Adrenal gland (tissue), 12 donors: ENCODE data around the gene EBP. TPM values are rescaled to one million over a fixed set of nuclear protein-coding genes. Genes with fewer than 3 reads are reported as not detected.

Experiments used
- DNase-seq, 7 donors: peaks; one replicate each; pipeline ENCODE4 v3.0.0-alpha.2; 2019 to 2020
- H3K27ac ChIP-seq, 5 donors: fragments of 200-600 bp; sonication (generic) in 4 of 5; 1 replicate in 3 of 5; 2 replicates in 2 of 5; pipeline versions ENCODE4 v1.5.1 to v1.8.0; 2016 to 2020; ENCODE audit warnings: mild to moderate bottlenecking in 1 of 5
- H3K27me3 ChIP-seq: fragments of 200-600 bp; 2 replicates; pipeline ENCODE4 v1.8.0; 2021
- H3K36me3 ChIP-seq, 2 donors: fragments of 200-600 bp; replicated peaks in 1 of 2; 1 replicate in 1 of 2; 2 replicates in 1 of 2; pipeline versions ENCODE4 v1.5.1 to v1.8.0; 2018 to 2022
- H3K4me1 ChIP-seq, 2 donors: fragments of 200-600 bp; replicated peaks in 1 of 2; 1 replicate in 1 of 2; 2 replicates in 1 of 2; pipeline versions ENCODE4 v1.5.1 to v1.8.0; 2018 to 2021
- H3K4me3 ChIP-seq, 4 donors: fragments of 200-600 bp; sonication (generic) in 3 of 4; one replicate each; pipeline ENCODE4 v1.5.1; 2016 to 2018
- H3K9me3 ChIP-seq, 3 donors: fragments of 200-600 bp; sonication (generic) in 1 of 3; replicated peaks in 1 of 3; 1 replicate in 2 of 3; 2 replicates in 1 of 3; pipeline versions ENCODE4 v1.5.1 to v1.8.0; 2016 to 2021
- CTCF ChIP-seq, 6 experiments: fragments of 450-650 bp in 4 of 6; fragments of 200-600 bp in 2 of 6; sonication (generic) in 1 of 6; IDR thresholded peaks; 1 replicate in 5 of 6; 2 replicates in 1 of 6; pipeline versions ENCODE4 v1.5.1 to v1.8.0; 2016 to 2021; ENCODE audit warnings: antibody characterized with exemption in 6 of 6, mild to moderate bottlenecking in 2 of 6, moderate library complexity in 1 of 6
- POLR2A ChIP-seq, 2 donors: fragments of 450-650 bp; IDR thresholded peaks; one replicate each; pipeline ENCODE4 v1.6.1; 2017; ENCODE audit warnings: antibody characterized with exemption in 2 of 2, mild to moderate bottlenecking in 2 of 2, moderate library complexity in 1 of 2
- WGBS, 4 donors: extraction: QIAGEN DNeasy Blood & Tissue Kit in 2 of 4; methylation state at CpG; one replicate each; pipeline versions ENCODE4 v1.1.5 to v1.1.7; 2013 to 2017; 5-methylcytosine and 5-hydroxymethylcytosine counted together
- intact Hi-C, 2 donors: fragments of 100-400 bp; cut with DNase I; formaldehyde crosslinking; loops; one replicate each; pipeline versions ENCODE4 v1.14.1 to v1.15.0; 2022 to 2023
- polyA plus RNA-seq, 3 donors: library from polyadenylated mRNA; stranded (reverse); fragments of 200-250 nt in 2 of 3; fragments of 350-450 nt in 1 of 3; fragmentation: Illumina TruSeq in 1 of 3; extraction: RNeasy Lipid Tissue Mini Kit (QIAGEN cat#74804) in 1 of 3; gene quantifications; one replicate each; pipeline ENCODE4 v1.2.3, GENCODE V29; 2013 to 2014
- total RNA-seq, 9 donors: library from RNA; depleted of rRNA in 4 of 9; stranded (reverse); fragments of >200 nt in 4 of 9; fragments of 120-200 nt in 1 of 9; fragmentation: NEBNext Ultra II Directional in 1 of 9; extraction: Animal tissue kit (Norgen Biotek cat#: 25700) in 1 of 9; gene quantifications; one replicate each; pipeline versions ENCODE4 v1.1.0 to v1.2.4, GENCODE V29; 2013 to 2023
- donor health status: healthy with polysubstance abuse.
- donor health status: Bipolar disorder and iron deficiency.
- donor health status: DM: yes; HTN: yes; CAD: no.
- donor health status: DM: no; HTN: no; CAD: no.
- donor health status: DM: no; HTN: no; CAD: no.
- donor health status: DM: yes; HTN: yes; CAD: no.

Gene EBP
- total and polyA plus RNA-seq, 12 donors = 85.8 to 1,010 (median 156) TPM

- WGBS, 4 donors = 81 to 96% (median 87%) methylated on average over 3 of the region's 3 CpGs
- no peak for TF ChIP-seq CTCF (IDR thresholded peaks at IDR 0.05)
- no peak for TF ChIP-seq POLR2A (IDR thresholded peaks at IDR 0.05)
- DNase-seq = no peak
- H3K27ac ChIP-seq = no peak overlapping the region
- no peaks in the 10 kb centered on the region for H3K9me3 ChIP-seq
- intact Hi-C loops = no loop called here
- no peak overlapping the region for H3K4me3 ChIP-seq
- H3K4me1 ChIP-seq = no peaks in the 10 kb centered on the region
- H3K36me3 ChIP-seq = no peaks in the 10 kb centered on the region
- H3K27me3 ChIP-seq = no peaks in the 10 kb centered on the region
Observed at GRCh38 chrX:48533165-48533564, 11.6 kb downstream of the EBP start.

GRCh38 chrX:48538641-48539344, 17.2 kb downstream of the EBP start:
- WGBS, 4 donors = 75 to 84% (median 83%) methylated on average over 19 to 23 of the region's 23 CpGs
- Histone ChIP-seq H3K9me3 (no peaks in the 10 kb centered on the region), H3K4me3 (peak overlapping the region in 2 of 4 donors; percentile 37 to 58), H3K4me1 (peaks cover 0 to 5% of the 10 kb centered on the region in 2 donors), H3K36me3 (no peaks in the 10 kb centered on the region), H3K27me3 (no peaks in the 10 kb centered on the region), H3K27ac (peak overlapping the region in 4 of 5 donors; percentile 74 to 92 (median 83))
- peak in 1 of 7 donors; percentile 40 for DNase-seq
- TF ChIP-seq CTCF (IDR thresholded peaks at IDR 0.05) (no peak), POLR2A (IDR thresholded peaks at IDR 0.05) (no peak)
- intact Hi-C loops = no loop called here

- peak within 1 kb of the TSS; percentile 9 to 92 (median 77) for H3K27ac ChIP-seq
- H3K4me3 ChIP-seq = peak within 1 kb of the TSS in 2 of 4 donors; percentile 37 to 58
- H3K4me1 ChIP-seq = peaks cover 0 to 5% of the 10 kb centered on the region in 2 donors
- no peaks in the 10 kb centered on the region for H3K27me3 ChIP-seq
- peak; percentile 94 to 99 (median 97) for DNase-seq
- WGBS, 4 donors = 0 to 56% (median 17%) methylated on average over 19 to 57 of the region's 59 CpGs
- peak in 5 of 6 experiments; percentile 23 to 40 (median 31) for TF ChIP-seq CTCF (IDR thresholded peaks at IDR 0.05)
- peak in 1 of 2 donors; percentile 58 for TF ChIP-seq POLR2A (IDR thresholded peaks at IDR 0.05)
- no peaks in the 10 kb centered on the region for H3K36me3 ChIP-seq
- intact Hi-C loops = no loop called here
- no peaks in the 10 kb centered on the region for H3K9me3 ChIP-seq
Observed at GRCh38 chrX:48539345-48540027, 17.9 kb downstream of the EBP start, which contains the start of gene TBC1D25. Gene TBC1D25, plus strand, starts transcription at chrX:48539714. Its CDS starts 84 bp downstream, at chrX:48539798.

- H3K4me1 ChIP-seq = peaks cover 0 to 5% of the 10 kb centered on the region in 2 donors
- H3K4me3 ChIP-seq = peak overlapping the region in 2 of 4 donors; percentile 37 to 58
- 1 to 57% (median 24%) methylated on average over 9 to 12 of the region's 12 CpGs for WGBS, 4 donors
- intact Hi-C loops = no loop called here
- H3K27ac ChIP-seq = peak overlapping the region; percentile 9 to 92 (median 77)
- peak in 2 of 7 donors; percentile 47 to 50 for DNase-seq
- TF ChIP-seq CTCF (IDR thresholded peaks at IDR 0.05) (peak in 1 of 6 experiments; percentile 5), POLR2A (IDR thresholded peaks at IDR 0.05) (no peak)
- H3K9me3 ChIP-seq = no peaks in the 10 kb centered on the region
- no peaks in the 10 kb centered on the region for H3K27me3 ChIP-seq
- peaks cover 0 to 4% of the 10 kb centered on the region in 2 donors for H3K36me3 ChIP-seq
Observed at GRCh38 chrX:48540028-48540375, 18.4 kb downstream of the EBP start.
